IPS-20b (cell line): Measurements from ENCODE around the gene OIT3.

ENCODE experiments used
- H3K27ac ChIP-seq: one replicate; pipeline ENCODE4 v1.5.1; 2013; ENCODE audit warnings: low read length
- H3K27me3 ChIP-seq: 2 replicates; pipeline ENCODE4 v1.6.1; 2013; ENCODE audit warnings: mild to moderate bottlenecking, low read length, inconsistent platforms; ENCODE audit not compliant: insufficient read depth
- H3K36me3 ChIP-seq: 2 replicates; pipeline ENCODE4 v1.6.1; 2013; ENCODE audit warnings: low read depth, mild to moderate bottlenecking, inconsistent platforms, low read length, moderate library complexity; ENCODE audit not compliant: insufficient read depth
- H3K4me1 ChIP-seq: 2 replicates; pipeline ENCODE4 v1.6.1; 2013; ENCODE audit warnings: mild to moderate bottlenecking, control low read depth, inconsistent platforms, low read length, moderate library complexity; ENCODE audit not compliant: insufficient read depth
- H3K4me3 ChIP-seq: 2 replicates; pipeline ENCODE4 v1.5.1; 2013; ENCODE audit warnings: mild to moderate bottlenecking, low read length, inconsistent platforms
- H3K9ac ChIP-seq: 2 replicates; pipeline ENCODE4 v1.6.1; 2013; ENCODE audit warnings: low read depth, mild to moderate bottlenecking, inconsistent platforms, low read length, moderate library complexity
- H3K9me3 ChIP-seq: 2 replicates; pipeline ENCODE4 v1.6.1; 2013; ENCODE audit warnings: mild to moderate bottlenecking, low read depth, low read length, inconsistent platforms; ENCODE audit not compliant: insufficient read depth

OIT3 gene

GRCh38 chr10:72893136-72893798, at the start of gene OIT3:
OIT3 (plus strand) TSS chr10:72893739; CDS start chr10:72893799, 60 bp downstream.
- Histone ChIP-seq H3K27me3 (no peaks in the 10 kb centered on the region), H3K36me3 (peaks cover 4% of the 10 kb centered on the region), H3K4me3 (no peak within 1 kb of the TSS), H3K27ac (no peak within 1 kb of the TSS), H3K4me1 (no peaks in the 10 kb centered on the region; the same call in 1 of the 2 replicates), H3K9me3 (no peaks in the 10 kb centered on the region), H3K9ac (no peak within 1 kb of the TSS)

- Histone ChIP-seq H3K27ac (no peak overlapping the region), H3K9me3 (peaks cover 5% of the 10 kb centered on the region; the same call in 1 of the 2 replicates), H3K4me3 (no peak overlapping the region)
Measured at GRCh38 chr10:72846238-72846637, 47.3 kb upstream of the OIT3 start.

GRCh38 chr10:72847681-72848080, 45.9 kb upstream of the OIT3 start:
- Histone ChIP-seq H3K27me3 (no peaks in the 10 kb centered on the region), H3K9me3 (peaks cover 9% of the 10 kb centered on the region), H3K9ac (no peak overlapping the region), H3K4me1 (no peaks in the 10 kb centered on the region; the same call in 1 of the 2 replicates), H3K36me3 (no peaks in the 10 kb centered on the region), H3K27ac (no peak overlapping the region), H3K4me3 (no peak overlapping the region)

More at GRCh38 chr10:72846238-72846637, 47.3 kb upstream of the OIT3 start:
- Histone ChIP-seq H3K36me3 (no peaks in the 10 kb centered on the region), H3K27me3 (no peaks in the 10 kb centered on the region), H3K4me1 (no peaks in the 10 kb centered on the region), H3K9ac (no peak overlapping the region)

GRCh38 chr10:72850861-72851260, 42.7 kb upstream of the OIT3 start:
- peaks cover 9% of the 10 kb centered on the region for H3K9me3 ChIP-seq
- no peak overlapping the region for H3K4me3 ChIP-seq
- H3K36me3 ChIP-seq = no peaks in the 10 kb centered on the region
- no peaks in the 10 kb centered on the region for H3K27me3 ChIP-seq
- H3K27ac ChIP-seq = no peak overlapping the region
- H3K4me1 ChIP-seq = no peaks in the 10 kb centered on the region; the same call in 1 of the 2 replicates
- H3K9ac ChIP-seq = no peak overlapping the region

GRCh38 chr10:72851509-72851908, 42.0 kb upstream of the OIT3 start:
- H3K4me3 ChIP-seq = no peak overlapping the region
- H3K9ac ChIP-seq = no peak overlapping the region
- no peak overlapping the region for H3K27ac ChIP-seq
- no peaks in the 10 kb centered on the region for H3K36me3 ChIP-seq
- no peaks in the 10 kb centered on the region for H3K27me3 ChIP-seq
- peaks cover 9% of the 10 kb centered on the region for H3K9me3 ChIP-seq
- H3K4me1 ChIP-seq = no peaks in the 10 kb centered on the region; the same call in 1 of the 2 replicates

- no peaks in the 10 kb centered on the region for H3K27me3 ChIP-seq
- H3K9me3 ChIP-seq = peaks cover 9% of the 10 kb centered on the region
- no peaks in the 10 kb centered on the region; the same call in 1 of the 2 replicates for H3K4me1 ChIP-seq
- H3K36me3 ChIP-seq = no peaks in the 10 kb centered on the region
- no peak overlapping the region for H3K9ac ChIP-seq
- no peak overlapping the region for H3K27ac ChIP-seq
- H3K4me3 ChIP-seq = no peak overlapping the region
Measured at GRCh38 chr10:72852508-72852907, 41.0 kb upstream of the OIT3 start.

- no peak overlapping the region for H3K4me3 ChIP-seq
- H3K36me3 ChIP-seq = peaks cover 9% of the 10 kb centered on the region; the same call in 1 of the 2 replicates
- peaks cover 9% of the 10 kb centered on the region for H3K9me3 ChIP-seq
- H3K27ac ChIP-seq = no peak overlapping the region
- no peak overlapping the region for H3K9ac ChIP-seq
- H3K27me3 ChIP-seq = no peaks in the 10 kb centered on the region
- no peaks in the 10 kb centered on the region; the same call in 1 of the 2 replicates for H3K4me1 ChIP-seq
Measured at GRCh38 chr10:72855129-72855528, 38.4 kb upstream of the OIT3 start.

- Histone ChIP-seq H3K9ac (no peak overlapping the region), H3K4me3 (no peak overlapping the region), H3K9me3 (peaks cover 8% of the 10 kb centered on the region), H3K36me3 (peaks cover 16% of the 10 kb centered on the region), H3K27me3 (no peaks in the 10 kb centered on the region), H3K4me1 (no peaks in the 10 kb centered on the region; the same call in 1 of the 2 replicates), H3K27ac (no peak overlapping the region)
Measured at GRCh38 chr10:72855790-72856189, 37.7 kb upstream of the OIT3 start.

- no peak overlapping the region for H3K9ac ChIP-seq
- no peak overlapping the region for H3K4me3 ChIP-seq
- H3K9me3 ChIP-seq = no peaks in the 10 kb centered on the region
- H3K27me3 ChIP-seq = no peaks in the 10 kb centered on the region
- no peaks in the 10 kb centered on the region for H3K4me1 ChIP-seq
- H3K27ac ChIP-seq = no peak overlapping the region
- H3K36me3 ChIP-seq = peaks cover 16% of the 10 kb centered on the region
Measured at GRCh38 chr10:72858067-72858466, 35.5 kb upstream of the OIT3 start.

- Histone ChIP-seq H3K27ac (no peak overlapping the region), H3K27me3 (no peaks in the 10 kb centered on the region), H3K9ac (no peak overlapping the region), H3K4me1 (no peaks in the 10 kb centered on the region), H3K4me3 (no peak overlapping the region), H3K36me3 (peaks cover 24% of the 10 kb centered on the region), H3K9me3 (no peaks in the 10 kb centered on the region)
Measured at GRCh38 chr10:72862957-72863356, 30.6 kb upstream of the OIT3 start.

GRCh38 chr10:72875250-72876055, 18.1 kb upstream of the OIT3 start:
- Histone ChIP-seq H3K27ac (no peak overlapping the region), H3K27me3 (no peaks in the 10 kb centered on the region), H3K36me3 (peaks cover 30% of the 10 kb centered on the region), H3K9me3 (peaks cover 5% of the 10 kb centered on the region; the same call in 1 of the 2 replicates), H3K9ac (no peak overlapping the region), H3K4me1 (no peaks in the 10 kb centered on the region), H3K4me3 (no peak overlapping the region)

- no peak overlapping the region for H3K4me3 ChIP-seq
- H3K9me3 ChIP-seq = peaks cover 17% of the 10 kb centered on the region
- H3K36me3 ChIP-seq = peaks cover 29% of the 10 kb centered on the region
- H3K27ac ChIP-seq = no peak overlapping the region
- no peak overlapping the region for H3K9ac ChIP-seq
- H3K4me1 ChIP-seq = no peaks in the 10 kb centered on the region
- no peaks in the 10 kb centered on the region for H3K27me3 ChIP-seq
Measured at GRCh38 chr10:72879245-72879644, 14.3 kb upstream of the OIT3 start.
